Peyer's patch (tissue), 4 donors: Measurements from ENCODE around the gene TMEM14A.

Source experiments
- POLR2A ChIP-seq, 2 donors: fragments of 450-650 bp; IDR thresholded peaks; one replicate each; pipeline ENCODE4 v1.5.1; 2017; ENCODE audit warnings: antibody characterized with exemption in 2 of 2, mild to moderate bottlenecking in 2 of 2, moderate library complexity in 2 of 2
- TF ChIP-seq, protein P1 (sequence below), 6 experiments: fragments of 450-650 bp in 4 of 6; fragments of 200-600 bp in 2 of 6; sonication (generic) in 1 of 6; IDR thresholded peaks; one replicate each; pipeline ENCODE4 v1.5.1; 2017 to 2019; ENCODE audit warnings: antibody characterized with exemption in 6 of 6, mild to moderate bottlenecking in 3 of 6, moderate library complexity in 1 of 6

DNA sequence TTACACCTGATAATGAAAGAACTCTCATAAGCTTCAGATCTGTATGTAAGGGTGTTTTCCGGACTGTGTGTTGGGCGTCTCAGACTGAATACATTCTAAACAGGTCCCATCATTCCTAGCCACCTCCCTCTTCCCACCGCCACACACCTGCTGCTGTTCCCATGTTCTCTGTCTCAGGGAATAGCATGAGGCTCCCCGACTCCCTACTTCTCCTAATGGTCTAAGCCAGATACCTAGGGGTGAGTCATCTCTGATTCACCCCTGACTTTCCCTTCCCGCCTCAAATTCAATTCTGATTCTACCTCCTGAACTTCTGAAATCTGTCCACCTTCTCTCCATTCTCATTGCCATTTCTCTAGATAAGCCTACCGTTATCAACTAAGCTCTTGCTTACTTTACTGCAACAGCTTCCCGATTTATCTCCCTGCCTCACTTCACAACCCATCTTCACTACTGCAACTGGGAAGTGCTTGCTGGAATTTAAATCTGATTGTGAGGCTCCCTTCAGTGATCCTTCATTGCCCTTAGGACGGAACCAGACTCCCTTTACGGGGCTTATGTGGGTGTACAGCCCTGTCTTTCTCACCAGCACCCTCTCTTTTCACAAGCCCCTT is 1.6 kb downstream of the TMEM14A start:
- TF ChIP-seq, protein P1, sequence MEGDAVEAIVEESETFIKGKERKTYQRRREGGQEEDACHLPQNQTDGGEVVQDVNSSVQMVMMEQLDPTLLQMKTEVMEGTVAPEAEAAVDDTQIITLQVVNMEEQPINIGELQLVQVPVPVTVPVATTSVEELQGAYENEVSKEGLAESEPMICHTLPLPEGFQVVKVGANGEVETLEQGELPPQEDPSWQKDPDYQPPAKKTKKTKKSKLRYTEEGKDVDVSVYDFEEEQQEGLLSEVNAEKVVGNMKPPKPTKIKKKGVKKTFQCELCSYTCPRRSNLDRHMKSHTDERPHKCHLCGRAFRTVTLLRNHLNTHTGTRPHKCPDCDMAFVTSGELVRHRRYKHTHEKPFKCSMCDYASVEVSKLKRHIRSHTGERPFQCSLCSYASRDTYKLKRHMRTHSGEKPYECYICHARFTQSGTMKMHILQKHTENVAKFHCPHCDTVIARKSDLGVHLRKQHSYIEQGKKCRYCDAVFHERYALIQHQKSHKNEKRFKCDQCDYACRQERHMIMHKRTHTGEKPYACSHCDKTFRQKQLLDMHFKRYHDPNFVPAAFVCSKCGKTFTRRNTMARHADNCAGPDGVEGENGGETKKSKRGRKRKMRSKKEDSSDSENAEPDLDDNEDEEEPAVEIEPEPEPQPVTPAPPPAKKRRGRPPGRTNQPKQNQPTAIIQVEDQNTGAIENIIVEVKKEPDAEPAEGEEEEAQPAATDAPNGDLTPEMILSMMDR (IDR thresholded peaks at IDR 0.05): no peak
- no peak for TF ChIP-seq POLR2A (IDR thresholded peaks at IDR 0.05)
